Amniotic epithelial cell (primary cell): ENCODE data around the gene CEP170B.
"Not testable (repeated sequence)": the region's sequence is repeated elsewhere in the genome, so short reads cannot be mapped to it uniquely, and the experiment has no call there.

Experiments used
- DNase-seq: peaks from one replicate; pipeline ENCODE4 v3.0.0-alpha.2; 2010; ENCODE audit warnings: low read depth

CEP170B gene

DNA sequence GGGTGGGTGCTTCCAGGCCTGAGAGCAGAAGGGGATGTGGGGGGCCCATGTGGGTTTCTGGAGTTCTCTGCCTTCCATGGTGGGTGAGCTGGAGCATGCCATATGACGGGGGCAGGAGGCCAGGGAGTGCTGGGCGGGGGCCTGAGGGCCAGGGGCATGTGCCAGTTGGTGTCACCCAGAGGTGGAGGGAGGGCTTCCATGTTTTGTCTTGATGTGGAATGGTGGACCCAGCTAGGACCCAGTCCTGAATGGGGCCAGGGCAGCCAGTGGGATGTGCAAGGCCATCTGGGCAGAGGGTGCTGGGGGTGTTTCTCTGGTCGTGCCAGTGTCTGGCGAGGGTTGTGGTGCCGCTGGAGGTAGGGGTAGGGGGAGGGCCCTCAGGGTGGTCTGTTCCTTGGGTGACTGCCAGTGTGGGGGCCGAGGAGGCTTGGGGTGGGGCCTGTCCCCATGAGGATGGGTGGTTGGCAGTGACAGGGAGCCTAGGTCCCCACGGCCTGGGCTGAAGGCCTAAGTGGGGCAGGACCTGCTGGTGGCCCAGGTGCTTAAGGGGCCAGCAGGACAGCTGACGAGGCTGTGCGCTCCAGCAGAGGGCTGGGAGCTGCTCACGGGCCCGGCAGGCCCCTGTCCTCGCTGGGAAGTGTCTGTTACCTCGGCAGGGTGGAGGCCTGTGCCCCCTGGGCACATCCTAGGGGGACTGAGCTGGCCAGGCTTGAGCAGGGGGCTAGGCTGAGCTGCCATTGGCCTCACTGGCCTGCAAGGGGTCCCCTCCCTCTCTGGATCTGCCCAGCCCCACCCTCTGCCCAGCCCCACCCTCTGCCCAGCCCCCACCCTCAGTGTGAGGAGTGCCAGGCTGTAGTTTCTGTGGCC lies 26.8 kb downstream of the CEP170B start:
- DNase-seq, result no peak

DNA sequence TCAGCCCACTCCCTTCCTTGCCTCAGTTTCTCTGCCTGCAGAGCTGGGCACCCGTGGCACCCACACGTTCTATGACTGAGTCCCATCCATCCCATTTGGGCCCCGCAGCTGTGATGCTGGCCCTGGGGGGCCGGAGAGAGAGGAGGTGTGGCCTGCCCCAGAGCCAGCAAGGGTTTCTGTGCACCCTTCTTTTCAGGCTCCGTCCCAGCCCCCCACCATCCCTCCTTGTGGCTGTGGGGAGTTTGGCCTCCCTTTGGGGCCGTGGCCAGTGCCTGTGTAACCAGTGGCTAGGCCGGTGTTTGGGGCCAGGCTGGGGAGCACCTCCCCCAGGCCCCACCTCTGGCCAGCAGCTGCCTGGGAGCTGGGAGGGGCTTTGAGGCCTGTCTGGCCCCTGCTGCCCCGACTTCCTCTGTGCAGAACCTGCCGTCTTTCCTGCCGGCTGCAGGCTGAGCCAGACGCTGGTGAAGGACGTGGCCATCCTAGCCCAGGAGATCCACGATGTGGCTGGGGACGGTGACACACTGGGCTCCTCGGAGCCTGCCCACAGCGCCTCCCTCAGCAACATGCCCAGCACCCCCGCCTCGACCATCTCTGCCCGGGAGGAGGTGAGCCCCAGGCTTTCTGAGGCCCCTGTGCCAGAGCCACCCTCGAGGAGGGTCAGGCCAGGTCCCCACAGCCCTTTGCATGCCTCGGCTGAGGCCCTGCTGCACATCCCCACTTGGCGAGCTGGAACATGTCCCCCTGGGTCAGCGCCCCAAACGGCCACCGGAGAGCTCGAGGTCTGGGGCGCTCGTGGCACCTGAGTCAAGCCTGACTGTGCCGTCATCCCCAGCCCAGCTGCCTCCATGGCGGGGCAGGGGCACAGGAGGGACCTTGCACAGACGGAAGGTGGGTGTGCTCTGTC lies 27.7 kb downstream of the CEP170B start:
- no peak for DNase-seq

DNA sequence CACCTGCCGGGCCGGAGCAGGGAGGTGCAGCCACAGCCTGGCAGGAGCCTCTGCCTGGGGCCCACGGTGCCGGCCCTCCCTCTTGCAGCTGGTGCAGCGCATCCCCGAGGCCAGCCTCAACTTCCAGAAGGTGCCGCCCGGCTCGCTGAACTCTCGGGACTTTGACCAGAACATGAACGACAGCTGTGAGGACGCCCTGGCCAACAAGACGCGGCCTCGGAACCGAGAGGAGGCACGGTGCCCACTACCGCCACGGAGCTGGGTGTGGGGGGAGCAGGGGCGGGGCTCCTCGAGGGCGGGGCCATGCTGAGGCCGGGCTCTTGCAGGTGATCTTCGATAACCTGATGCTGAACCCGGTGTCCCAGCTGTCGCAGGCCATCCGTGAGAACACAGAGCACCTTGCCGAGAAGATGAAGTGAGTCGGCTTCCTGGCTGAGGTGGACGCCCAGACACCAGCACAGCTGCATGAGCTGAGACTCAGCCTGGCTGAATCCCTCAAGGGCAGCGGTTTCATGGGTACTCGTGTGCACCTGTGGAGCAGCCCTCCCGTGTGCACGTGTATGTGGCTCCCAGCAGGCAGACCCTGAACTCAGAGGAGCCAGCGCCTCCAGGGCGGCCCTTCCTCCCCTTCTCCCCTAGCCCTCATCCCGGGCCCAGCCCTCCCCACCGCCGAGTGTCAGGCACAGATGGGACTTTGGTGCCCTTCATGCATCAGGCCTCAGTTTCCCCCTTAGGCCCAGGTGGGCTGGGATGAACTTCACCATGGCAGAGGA lies 28.6 kb downstream of the CEP170B start:
- DNase-seq, result no peak

DNA sequence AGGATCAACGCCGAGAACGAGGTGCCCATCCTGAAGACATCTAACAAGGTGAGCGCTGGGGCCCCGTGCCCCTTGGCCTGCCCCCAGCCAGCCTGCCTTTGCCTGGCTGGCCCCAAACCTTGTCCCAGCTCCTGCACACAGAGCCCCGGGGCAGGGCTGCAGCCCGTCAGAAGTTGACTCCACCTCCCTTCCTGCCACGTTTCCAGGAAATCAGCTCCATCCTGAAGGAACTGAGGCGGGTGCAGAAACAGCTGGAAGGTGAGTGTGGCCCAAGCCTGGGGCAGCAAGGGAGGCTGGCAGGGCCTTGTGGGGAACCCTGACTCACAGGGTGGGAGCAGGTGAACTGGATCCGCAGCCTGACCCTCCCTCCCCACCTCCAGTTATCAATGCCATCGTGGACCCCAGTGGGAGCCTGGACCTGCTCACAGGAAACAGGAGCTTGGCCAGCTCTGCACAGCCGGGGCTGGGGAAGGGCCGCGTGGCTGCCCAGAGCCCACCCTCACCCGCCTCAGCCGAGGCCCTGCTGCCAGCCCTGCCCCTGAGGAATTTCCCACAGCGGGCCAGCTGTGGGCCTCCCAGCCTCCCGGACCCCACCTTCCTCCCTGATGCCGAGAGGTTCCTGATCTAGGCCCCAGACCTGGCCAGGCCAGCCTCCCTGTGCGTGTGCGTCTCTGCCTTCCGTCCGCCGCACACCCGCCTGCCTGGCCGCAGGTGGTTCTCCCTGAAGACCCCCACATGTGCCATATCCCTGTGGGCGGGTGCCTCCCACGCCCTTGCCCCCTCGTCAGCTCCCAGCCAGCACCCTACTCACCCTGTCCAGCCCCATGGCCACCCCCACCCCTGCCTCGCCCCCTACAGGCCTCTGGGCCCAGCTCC lies 29.5 kb downstream of the CEP170B start:
- DNase-seq, result no peak

DNA sequence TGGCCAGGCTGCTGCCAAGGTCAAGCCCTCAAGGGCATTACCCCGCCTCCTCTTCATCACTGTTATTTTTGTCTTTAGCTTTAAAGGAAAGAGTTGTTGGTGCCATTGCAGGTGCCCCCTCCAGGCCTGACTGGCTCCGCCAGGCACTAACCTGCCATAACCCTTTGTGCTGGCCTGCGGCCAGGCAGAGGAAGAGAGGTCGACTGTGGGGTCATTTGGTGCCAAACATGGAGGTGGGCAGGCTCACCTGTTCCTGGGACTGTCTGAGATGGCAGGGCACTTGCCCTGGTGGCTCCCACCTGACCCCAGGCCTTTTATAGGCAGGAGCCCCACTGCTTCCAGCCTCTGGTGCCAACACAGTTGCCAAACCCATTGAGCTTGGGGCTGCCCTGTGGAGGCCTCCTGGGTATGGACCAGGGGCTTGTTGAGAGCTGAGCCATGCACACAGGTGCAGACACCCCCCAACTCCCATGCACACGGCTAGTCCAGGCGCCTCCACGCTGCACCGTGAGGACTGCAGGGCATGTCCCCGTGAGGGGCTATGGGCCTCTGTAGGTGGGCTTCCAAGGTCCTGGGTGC lies 30.2 kb downstream of the CEP170B start:
- DNase-seq, result no peak

DNA sequence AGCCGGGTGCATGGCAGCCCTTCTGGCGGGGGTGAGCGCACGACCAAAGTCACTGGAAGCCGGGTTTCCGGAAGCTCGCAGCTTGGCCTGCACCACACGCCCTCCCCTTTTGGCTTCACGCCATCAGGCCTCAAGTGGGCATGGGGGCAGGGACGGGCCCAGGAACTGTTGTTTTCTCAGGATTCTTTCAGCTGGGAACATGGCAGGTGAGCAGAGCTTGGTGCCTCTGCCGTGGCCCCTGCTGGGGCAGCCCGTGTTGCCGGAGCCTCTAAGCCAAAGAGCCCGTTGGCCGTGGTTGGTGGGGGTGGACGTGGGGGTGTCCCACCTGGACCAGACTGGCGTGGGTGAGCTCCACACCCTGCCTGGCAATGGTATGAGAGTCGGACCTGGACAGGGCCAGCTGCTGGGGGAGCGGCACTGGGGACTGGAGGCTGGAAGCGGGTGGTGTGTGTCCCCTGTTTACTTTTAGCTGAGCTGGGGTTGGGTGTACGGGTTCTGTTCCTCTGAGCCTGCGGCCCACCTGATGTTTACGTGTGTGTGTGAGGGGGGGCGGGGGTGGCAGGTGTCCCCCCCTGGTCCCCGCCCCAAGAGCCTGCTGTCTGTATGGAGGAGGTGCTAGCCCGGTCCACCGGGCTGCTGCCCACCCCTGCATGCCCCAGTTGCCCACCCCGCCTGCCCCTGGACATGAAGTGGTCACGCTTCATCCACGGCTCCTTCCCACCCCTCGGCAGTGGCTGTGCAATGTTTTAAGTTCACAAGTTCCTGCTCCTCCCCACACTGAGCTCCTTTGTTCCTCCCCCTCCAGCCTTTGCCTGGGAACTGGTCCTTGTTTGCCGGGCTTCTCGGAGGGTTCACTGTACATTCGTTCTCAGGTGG lies 31.0 kb downstream of the CEP170B start:
- DNase-seq, result no peak

DNA sequence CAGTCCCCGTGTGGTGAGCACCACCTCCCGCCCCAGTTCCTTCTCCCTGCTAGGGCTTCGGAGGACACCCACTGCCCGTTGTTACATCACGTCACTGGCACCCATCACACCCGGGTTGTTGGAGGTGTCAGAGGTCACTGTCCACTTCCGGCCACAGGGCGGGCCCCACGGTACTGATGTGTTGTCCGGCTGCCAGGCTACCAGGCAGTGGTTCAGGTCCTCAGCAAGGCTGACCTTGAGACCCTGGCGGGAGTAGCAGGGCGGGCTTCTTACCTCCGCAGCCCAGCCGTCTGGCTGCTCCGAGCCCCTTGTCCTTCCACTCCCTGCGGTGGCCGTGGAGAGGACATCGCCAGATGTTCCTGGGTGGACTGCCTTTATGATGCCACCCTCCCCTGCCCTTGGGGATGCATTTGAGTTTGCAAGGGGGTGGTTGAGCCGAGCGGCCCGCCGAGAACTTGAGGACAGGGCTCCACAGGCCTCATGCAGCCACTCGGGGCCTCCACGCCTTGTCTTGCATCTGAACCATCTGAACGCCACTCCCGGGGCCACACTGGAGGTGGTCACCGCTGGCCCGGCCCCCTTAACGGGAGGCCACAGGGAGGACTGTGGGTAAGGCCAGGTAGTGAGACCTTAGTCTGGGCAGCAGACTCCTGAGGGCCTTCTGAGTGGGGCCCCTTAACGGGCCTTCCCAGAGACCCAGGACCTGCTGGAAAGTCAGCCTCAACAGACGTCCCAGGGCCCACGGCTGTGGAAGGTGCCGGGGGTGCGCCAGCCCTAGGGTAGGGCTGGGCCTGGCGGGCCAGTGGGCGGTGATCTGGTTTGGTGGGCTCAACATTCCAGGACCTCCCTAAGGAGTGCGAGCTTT lies 32.5 kb downstream of the CEP170B start:
- no peak for DNase-seq

DNA sequence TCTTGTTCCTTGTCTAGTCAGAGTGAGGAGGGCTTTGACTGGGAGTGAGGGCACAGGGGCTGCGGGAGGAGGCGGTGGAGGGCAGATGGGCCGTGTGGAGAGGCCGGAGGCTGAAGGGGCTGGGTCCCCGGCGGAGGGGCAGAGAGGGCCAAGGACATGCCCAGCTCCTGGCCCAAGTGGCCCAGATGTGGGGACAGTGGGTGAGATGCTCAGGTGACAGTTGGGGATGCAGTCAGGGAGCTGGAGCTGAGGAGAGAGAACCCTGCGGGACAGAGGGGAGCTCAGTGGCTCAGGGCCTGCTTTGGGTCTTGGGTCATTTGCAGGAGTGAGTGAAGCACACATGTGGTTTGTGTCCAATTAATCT lies 33.1 kb downstream of the CEP170B start:
- no peak for DNase-seq

DNA sequence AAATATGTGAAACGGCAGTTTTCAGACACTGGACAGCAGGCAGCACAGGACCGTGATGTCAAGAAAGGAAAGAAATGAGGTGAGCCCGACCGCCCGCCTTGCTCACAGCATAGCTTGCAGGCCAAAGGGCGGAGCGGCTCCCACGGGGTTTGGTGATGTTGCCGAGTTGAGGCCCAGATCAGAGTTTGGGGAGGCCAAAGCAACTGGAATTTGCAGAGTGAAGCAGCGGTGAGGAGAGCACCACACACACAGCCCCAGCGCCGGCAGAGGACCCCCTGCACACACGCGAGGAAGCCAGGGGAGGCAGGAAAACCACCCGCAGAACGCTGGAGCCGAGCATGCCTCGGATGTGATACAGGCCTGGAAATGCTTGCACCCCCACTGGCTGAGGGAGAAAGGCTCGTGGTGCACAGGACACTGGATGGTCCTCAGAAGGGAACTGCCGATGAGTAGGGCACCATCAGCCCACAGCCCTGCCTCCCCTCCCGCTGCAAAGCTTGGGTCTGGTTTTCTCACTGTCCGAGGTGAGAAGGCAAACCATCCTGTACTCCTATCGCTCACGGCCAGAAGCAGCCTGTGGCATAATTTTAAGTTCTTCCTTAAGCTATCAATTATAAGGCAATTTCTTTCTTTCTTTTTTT lies 33.9 kb downstream of the CEP170B start:
- no peak for DNase-seq

DNA sequence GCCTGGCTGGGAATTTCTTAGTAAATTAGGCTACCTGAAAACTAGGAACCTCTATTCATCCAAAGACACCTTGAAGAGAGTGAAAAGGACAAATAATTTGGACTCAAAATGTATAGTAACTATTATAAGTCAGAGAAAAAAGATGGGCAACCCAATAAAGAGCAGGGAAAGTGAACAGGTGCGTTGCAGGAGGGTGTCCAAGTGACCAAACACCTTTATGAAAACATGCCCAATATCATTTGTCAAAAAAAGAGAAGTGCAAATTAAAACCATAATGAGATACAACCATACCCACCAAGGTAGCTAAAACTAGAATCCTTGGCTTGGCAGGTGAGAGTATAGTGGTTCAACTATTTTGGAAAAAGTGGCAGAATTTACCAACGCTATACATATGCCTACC lies 34.7 kb downstream of the CEP170B start:
- DNase-seq, result no peak

DNA sequence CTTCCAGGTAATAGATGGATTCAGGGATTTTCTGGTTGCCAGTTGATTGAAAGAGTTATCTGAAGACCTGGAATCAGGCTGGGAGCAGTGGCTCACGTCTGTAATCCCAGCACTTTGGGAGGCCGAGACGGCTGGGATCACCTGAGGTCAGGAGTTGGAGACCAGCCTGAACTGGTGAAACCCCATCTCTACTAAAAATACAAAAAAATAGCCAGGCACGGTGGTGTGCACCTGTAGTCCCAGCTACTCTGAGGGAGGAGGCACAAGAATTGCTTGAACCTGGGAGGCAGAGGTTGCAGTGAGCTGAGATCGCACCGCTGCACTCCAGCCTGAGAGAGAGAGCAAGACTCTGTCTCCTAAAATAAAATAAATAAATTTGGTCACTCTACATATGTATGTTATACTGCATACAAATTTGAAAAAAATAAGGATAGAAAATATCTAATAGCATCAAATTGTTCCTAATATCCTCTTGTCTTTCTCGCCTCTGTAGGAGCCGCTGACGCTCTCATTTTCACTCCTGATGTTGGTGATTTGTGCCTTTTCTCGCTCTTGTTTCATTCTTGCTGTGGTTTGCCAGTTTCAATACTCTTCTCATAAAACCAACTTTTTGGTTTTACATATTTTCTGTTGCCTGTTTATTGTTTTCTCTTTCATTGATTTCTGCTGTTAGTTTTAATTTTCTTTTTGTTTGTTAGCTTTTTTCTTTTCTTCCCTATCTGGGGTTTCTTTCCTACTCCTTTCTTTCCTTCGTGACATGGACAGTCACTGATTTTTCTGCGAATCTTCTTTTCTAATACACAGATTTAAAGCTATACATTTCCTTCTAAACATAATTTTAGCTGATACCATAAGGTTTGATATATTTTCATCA lies 35.8 kb downstream of the CEP170B start:
- no peak for DNase-seq

DNA sequence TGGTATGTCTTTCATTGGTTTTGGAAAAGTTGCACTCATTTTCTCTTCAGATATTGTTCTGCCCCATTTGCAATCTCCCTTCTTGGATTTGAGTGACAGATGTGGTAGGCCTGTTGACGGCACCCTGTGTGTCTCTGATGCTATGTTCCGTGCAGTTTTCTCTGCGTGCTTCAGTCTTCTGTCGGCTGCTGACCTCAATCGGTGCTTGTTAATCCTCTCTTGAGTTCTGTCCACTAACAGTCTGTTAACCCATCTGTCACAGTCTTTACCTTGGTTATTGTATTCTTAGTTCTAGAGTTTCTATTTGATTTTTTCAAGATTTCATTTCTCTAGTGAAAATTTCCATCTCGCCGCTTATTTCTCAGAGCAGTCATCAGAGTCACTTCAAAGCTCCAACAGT lies 38.9 kb downstream of the CEP170B start:
- no peak for DNase-seq

DNA sequence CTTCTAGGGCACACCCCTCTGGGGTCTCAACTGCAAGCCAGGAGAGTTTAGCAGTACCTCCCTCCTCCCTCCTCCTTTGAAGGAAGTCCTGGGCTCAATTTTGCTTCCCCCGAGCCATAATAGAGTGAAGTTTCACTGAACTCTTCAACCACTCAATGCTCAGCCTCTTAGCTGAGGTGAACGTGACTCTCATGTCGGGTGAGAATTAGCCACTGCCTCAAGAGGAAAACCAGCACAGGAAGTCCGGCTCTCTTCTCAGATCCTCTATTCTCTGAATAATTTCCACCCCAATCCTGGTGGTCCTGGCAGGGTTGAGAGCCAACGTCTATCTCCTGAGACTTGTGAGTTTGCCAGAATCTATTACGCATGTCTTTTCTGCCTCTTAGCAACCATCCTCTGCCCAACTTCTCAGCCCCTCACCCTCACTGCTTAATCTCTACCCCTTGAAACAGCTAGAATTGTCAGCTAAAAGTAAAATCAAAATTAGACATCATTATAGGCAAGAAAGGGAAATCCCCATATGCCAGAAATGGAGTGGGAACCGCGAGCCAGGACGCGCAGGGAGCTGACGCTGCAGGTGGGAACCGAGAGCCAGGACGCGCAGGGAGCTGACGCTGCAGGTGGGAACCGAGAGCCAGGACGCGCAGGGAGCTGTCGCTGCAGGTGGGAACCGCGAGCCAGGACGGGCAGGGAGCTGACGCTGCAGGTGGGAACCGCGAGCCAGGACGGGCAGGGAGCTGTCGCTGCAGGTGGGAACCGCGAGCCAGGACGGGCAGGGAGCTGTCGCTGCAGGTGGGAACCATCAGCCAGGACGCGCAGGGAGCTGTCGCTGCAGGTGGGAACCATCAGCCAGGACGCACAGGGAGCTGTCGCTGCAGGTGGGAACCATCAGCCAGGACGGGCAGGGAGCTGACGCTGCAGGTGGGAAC lies 39.8 kb downstream of the CEP170B start:
- not testable (repeated sequence) for DNase-seq

DNA sequence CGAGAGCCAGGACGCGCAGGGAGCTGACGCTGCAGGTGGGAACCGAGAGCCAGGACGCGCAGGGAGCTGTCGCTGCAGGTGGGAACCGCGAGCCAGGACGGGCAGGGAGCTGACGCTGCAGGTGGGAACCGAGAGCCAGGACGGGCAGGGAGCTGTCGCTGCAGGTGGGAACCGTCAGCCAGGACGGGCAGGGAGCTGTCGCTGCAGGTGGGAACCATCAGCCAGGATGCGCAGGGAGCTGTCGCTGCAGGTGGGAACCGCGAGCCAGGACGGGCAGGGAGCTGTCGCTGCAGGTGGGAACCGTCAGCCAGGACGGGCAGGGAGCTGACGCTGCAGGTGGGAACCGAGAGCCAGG lies 40.5 kb downstream of the CEP170B start:
- DNase-seq, result not testable (repeated sequence)

DNA sequence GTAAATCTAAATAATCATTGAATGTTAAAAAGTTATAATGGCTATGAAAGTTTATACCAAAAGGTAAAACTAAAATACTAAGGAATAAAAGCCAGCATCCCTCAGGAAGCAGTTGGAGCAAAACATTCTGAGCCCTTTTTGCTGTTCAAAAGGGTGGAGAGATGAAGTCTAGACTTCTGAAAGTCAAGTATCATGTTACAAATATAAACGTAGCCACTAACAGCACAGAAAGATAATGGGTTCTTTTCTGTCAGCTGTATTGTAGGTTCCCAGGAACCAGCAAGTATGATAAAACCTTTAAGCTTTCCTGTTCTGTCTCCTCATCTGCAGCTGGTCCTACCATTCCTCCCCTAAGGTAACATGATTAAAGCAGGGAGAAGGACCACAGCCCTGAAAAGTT lies 43.2 kb downstream of the CEP170B start:
- DNase-seq, result no peak

DNA sequence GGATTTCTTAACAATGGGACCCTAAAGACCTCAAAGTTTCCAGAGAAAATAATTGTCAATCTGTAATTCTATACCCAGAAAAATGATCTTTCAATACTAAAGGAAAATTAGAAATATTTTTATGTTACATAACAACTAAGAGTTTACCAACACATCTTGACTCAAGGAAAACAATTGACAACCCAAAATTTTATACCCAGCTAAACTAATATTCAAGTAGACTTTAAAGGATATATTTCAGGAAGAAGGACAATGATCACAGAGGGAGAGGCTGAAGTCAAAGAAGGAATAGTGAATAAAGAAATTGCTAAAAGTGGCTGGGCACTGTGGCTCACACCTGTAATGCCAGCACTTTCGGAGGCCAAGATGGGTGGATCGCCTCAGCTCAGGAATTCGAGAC lies 47.0 kb downstream of the CEP170B start:
- DNase-seq, result no peak

DNA sequence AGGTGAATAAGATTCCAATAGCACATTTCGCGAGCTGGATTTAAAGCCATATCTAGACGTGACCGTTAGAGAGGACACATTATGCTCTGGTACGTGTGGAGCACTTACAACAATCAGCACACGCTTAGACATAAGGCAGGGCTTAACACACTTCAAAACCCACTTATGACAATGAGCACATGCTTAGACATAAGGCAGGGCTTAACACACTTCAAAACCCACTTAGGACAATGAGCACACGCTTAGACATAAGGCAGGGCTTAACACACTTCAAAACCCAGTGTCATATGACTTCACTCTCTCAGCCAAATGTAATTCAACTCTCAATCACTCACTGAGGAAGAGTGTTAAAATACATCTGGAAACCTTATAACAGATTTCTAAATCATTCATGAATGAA lies 48.4 kb downstream of the CEP170B start:
- no peak for DNase-seq
